GM21723 (cell line): Measurements from ENCODE around the gene PFKFB2.

Experiments used
- ATAC-seq: cut with Tn5 transposase; IDR thresholded peaks from one replicate; pipeline ENCODE4 v1.9.1; 2021; ENCODE audit warnings: mild to moderate bottlenecking, moderate library complexity; ENCODE audit not compliant: unreplicated experiment

Gene PFKFB2

DNA sequence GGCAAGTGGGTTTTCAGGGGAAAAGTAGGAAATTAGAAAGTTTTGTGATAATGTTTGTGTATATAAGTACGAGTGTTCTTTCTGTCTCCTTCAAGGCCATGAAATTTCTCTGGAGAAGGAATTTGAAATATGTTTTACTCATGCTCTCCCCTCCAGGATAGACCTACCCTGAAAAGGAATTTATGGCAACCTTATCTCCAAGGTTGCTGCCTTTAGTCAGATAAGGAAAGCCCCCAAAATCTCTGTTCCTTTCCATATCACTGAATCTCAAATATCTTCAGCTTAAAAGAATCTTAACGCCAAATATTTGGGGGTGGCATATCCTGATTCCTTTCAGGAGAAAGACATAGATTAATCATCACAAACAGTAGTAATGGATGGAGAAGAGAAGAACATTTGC, 35.1 kb downstream of the PFKFB2 start:
- ATAC-seq, result no peak

DNA sequence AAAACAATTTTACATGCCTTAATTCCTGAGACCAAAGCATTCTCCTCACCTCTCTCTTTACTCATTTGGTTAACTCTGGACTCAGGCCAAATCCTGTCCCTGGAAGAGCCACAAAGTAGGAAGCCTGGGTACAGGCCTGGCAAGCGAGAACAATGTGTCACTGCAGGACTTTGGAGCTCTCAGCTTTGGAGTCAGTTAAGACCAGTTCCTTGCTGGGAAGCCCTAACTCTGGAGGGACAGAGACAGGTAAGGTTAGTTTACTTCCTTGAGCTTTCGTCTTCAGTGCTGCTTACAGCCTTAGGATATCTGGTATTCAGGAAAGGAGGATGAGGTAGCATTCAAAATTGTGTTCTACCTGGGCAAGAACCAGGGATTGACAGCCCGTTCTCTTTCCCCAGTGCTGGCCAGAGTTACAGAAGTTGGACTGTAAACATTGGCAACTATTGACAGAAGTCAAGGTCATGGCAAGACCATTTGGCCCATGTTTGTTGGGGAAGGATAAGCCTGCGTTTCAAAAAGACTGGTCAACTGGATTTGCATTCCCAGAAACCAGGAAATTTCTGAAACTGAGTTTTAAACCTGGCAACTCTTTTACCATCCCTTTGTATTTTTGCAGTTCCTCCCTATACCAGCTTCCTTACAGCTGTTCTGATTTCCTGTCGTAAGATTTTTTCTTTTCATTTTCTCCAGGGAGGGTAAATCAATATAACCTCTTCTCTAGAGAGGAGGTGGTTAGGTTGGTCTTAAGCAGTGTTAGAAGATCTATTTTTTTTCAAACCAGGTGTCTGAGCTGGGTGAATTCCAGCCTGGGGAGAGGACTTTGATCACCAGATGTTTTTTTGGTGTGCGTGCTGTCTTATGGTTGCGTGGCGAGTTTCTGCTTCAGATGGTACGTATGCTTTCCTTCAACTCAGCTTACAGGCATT, 35.9 kb downstream of the PFKFB2 start, which contains the start of gene C4BPB:
Gene C4BPB (plus strand): TSS at position 160 of the 926 bp plus-strand sequence. CDS start 672 bp downstream, at position 832.
- no peak for ATAC-seq

DNA sequence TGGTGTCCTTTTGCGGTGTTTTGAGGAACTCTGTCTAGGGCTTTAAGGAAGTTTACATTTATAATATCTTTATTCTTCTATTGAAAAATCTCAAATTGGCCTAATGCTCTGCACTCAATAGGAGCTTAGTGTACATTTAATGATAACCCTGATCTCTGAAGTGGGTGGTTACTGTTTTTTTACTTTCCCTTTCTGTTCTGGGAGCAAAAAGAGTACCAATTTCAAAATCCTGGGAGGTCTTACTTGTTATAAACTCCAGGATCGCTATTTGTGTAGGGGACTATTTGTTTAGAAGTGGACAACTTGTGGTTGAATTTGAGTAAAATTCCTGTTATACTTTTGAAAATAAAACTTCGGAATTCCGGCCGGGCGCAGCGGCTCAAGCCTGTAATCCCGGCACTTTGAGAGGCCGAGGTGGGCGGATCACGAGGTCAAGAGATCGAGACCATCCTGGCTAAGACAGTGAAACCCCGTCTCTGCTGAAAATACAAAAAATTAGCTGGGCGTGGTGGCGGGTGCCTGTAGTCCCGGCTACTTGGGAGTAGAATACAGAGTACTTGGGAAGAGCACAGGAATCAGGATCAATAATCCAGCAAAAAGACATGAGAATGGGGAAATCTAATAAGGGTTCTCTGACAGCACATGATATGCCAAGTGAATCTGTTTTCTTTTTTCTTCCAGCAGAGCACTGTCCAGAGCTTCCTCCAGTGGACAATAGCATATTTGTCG, 36.7 kb downstream of the PFKFB2 start:
- no peak for ATAC-seq

DNA sequence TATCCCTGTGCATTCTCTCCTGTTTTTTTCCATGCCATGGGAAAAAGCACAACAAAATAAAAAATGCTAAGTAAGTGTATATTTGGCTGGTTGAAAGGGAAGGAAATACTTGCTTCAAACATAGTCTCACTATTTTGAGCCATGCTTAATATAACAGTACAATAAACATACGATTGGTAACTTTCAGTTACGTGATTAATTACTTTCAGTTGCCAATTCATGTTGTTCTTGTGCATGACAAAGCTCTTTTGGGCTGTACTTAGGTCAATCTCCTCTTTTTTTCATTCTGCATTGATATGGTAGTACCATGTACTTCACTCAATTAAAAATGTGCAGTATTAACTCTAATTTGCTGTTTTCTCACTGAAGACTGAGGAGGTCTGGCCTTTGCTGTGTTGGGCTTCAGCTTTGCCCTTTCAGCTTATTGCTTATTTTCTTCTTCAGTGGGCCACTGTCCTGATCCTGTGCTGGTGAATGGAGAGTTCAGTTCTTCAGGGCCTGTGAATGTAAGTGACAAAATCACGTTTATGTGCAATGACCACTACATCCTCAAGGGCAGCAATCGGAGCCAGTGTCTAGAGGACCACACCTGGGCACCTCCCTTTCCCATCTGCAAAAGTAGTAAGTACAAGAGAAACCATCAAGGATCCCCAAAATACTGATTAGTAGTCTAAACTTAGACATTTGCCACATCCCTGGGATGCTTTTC, 38.3 kb downstream of the PFKFB2 start:
- ATAC-seq, result no peak

DNA sequence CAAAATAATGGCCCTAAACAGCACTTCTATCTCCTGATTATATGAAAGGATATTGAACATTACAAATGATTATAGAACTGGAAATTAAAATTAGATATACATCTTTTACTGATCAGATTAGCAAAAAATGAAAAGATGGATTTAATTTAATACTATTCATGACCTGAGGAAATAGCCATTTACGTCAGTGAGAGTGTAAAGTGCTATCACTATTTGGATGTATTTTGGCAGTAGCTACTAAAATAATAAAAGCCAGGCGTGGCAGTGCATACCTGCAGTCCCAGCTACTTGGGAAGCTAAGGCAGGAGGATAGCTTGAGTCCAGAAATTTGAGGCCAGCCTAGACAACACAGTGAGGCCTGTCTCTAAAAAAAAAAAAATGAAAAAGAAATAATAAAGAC, 40.9 kb downstream of the PFKFB2 start:
- ATAC-seq, result no peak

DNA sequence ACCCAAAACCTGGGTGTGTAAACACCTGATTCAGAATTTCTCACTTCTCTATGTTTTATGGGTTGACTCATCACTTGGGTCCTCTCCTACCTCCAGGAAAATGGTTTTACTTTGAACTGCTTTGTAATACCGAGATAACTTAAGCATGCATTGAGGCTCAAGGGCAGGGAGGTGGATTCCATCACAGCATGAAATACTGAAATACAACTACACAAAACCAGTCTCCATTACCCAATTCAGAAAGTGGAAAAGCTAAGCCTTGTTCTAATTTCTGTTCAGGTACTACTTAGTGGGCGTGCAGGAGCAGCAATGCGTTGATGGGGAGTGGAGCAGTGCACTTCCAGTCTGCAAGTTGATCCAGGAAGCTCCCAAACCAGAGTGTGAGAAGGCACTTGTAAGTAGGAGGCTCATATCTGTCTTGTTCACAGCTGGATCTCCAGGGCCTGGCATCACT, 44.8 kb downstream of the PFKFB2 start:
- peak; percentile 80 for ATAC-seq

DNA sequence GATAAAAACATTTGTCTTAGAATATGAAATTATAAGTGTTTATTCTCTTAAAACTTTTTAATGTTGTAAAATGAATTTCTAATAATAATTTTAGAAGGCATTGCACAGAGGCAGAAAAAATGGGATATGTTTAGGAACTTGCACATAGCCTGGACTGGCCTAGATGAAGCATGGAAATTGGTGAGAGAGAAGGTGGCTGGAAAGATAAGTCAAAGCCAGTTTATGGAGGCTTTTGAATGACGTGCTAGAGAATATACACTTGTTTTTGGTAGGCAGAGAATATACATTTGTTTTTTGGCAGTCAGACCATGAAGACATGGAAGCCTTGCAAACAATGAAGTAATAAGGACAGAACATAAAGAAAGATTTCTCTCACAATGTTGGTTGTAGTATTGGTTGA, 48.6 kb downstream of the PFKFB2 start:
- no peak for ATAC-seq

DNA sequence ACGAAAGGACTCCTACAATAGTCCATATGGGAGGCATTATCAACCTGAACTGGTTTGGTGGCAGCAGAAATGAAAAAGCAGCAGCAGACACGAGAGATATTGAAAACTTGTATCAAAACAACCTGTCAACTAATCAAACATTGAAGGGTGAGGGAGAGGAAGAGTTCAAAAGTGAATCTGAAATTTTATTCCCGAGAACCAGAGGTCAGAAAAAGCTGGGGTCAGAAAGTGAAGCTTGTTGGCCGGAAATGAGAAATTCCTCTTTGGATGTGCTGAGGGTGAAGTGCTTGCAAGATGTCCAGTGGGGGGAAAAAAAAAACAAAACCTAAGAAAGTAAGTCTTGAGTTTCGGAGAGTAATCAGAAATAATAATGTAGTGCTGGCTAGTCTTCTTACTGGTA, 49.1 kb downstream of the PFKFB2 start:
- no peak for ATAC-seq

DNA sequence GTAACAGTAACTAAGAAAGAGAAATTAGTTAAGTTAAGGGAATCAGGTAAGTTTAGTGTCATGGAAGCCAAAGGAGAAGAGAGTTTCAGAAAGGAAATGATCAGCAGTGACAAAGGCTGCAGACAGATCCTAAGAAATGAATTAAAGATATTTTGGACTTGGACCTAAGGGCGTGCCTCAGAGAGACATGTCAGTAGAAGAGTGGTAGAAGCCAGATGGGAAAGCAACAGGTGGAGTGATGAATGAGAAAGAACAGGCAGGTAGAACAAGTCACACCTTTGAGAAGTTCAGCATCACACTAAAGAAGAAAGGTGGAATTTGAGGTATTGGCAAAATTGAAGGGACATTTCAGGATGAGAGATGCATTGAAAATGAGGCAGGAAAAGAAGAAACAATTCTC, 49.6 kb downstream of the PFKFB2 start:
- no peak for ATAC-seq

DNA sequence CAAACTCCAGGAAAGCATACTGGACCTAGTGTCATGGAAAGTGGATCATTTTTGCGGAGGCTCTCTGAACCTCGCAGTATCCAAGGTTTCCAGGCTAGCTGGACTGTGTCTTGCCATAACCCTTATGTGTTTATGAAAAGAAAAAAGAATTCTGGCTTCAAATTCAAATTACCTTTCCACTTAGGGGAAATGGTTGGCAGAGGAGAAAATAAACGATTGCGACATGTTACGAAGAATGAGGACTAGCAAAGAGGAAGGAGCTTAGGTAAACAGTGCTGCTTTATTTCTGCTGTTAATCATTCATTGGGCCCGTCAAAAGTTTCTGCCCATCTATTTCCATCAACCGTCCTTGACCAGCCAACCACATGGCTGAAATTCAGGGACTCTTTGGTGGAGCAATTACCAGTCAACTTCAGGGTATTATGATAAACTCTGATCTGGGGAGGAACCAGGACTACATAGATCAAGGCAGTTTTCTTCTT, 50.9 kb downstream of the PFKFB2 start, which contains the start of gene C4BPA:
Gene C4BPA (plus strand): TSS at position 342 of the 482 bp plus-strand sequence. CDS start 8,793 bp downstream, outside the sequence.
- ATAC-seq, result no peak

DNA sequence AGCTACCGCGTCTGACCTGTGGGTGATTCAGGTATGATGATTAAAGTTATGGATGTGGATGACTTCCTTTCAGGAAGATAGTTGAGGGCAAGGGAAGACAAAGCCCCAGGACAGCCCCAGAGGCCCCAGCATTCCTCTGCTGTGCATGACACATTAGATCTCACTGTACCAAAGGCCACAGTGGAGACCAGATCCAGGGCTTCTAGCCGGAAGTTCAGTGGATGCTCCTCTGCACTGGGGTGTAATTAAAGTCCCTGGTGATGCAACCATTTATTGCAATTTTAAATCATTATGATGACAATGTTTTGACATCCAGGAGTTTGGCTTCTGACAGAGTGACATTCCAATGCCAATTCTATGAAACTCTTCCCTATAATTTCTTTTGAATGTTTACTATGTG, 55.9 kb downstream of the PFKFB2 start:
- no peak for ATAC-seq

DNA sequence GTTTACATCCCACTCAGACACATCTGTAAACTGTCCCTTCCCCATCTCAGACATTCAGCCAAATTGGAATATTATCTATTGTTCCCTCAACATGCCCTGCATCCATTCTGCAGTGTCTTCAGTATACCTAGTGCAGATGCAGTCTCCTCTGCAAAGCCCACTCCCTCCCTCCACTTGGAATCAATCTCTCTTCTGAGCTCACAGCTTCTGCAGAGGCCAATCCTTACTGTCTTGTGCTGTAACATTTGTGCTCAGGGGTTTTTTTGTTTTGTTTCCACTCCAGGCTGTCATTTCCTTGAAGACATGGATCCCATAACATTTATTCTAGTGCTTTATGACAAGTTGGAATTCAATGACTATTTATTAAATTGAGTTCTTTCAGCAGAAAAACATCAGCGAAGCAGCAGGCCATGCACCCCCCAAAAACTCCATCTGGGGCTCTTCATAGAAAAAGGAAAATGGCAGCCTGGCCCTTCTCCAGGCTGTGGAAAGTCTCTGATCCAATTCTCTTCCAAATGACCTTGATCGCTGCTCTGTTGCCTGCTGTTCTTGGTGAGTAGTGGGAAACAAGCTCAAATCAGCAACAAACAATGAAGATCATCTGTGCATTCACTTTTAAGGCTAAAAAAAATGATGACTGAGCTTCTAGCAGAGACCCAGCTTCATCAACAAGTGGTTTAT, 59.7 kb downstream of the PFKFB2 start:
- ATAC-seq, result no peak

DNA sequence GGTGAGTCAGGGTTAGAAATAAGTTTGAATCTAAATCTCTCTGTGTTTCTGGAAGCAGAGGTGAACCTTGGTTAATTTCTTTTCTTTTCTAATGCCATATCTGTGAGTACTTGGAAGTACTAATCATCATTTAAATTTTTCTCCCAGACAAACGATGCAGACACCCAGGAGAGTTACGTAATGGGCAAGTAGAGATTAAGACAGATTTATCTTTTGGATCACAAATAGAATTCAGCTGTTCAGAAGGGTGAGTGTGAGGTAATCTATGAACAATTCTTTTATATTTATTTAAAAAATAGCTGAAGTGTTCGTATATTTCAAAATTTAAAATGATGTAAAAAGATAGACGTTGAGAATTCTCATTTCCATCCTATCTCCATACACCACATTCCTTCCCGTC, 62.2 kb downstream of the PFKFB2 start:
- no peak for ATAC-seq

DNA sequence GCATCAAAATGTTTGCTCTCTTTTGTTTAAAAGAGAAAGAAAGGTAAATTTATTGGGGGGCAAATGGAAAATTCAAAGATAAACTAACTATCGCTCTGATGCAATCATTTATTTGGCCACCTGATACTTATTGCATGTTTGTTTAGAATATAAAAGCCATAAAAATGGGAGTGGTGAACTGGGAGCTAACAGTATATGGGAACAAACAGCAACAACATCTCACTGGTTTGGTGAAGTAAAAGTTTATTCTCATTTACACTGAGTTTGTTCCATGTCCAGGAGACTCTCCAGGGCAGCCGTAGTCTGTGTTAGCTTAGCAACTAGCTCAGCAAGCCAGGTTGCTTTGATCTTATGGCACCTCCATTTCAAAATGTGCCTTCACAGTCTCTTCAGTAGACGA, 71.3 kb downstream of the PFKFB2 start:
- ATAC-seq, result no peak

DNA sequence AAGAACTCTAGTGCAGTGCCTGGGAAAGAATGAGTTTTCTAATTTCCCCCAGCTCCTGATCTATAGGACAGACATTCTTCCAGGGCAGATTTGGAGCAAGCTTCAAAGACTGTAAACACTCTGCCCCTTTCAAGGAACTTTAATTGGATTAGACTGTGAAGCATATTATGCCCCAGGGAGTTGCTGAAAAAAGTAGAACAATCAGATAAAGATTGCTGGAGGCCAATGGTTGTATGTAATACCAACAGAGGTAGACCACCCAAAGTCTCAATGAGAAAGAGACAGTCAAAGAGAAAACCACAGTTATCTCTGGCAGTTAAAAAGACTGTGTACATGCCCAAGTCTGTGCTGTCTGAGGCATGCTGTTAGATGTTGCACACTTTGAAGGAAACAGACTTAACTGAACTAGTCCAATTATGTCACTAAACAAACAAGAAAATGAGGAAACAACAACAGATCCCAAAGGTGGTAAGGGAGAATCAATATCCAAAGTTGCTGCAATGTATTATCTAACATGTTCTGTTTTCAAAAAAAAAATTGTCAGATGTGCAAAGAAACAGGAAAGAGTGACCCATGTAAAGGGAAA, 75.4 kb downstream of the PFKFB2 start:
- no peak for ATAC-seq

DNA sequence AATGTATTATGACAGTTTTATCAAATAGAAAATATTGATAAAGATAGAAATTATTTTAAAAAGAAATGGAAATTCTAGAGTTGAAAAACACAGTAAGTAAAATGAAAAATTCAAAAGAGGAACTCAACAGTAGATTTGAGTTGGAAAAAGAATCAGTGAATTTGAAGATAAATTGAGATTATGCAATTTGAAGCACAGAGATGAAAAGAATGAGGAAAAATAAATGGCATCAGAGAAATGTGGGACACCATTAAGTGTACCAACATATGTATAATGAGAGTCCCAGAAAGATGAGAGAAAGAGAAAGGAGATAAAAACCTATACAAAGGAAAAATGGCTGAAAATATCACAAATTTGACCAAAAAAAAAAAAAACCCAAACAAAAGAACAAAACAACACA, 76.0 kb downstream of the PFKFB2 start:
- no peak for ATAC-seq
